Esophagus muscularis mucosa (tissue), 3 donors: ENCODE results near the gene MLLT3.

ENCODE experiments used
- POLR2AphosphoS5 ChIP-seq, 2 donors: sonication (generic); formaldehyde crosslinking; IDR thresholded peaks; one replicate each; pipeline ENCODE4 v1.6.1; 2017; ENCODE audit warnings: antibody characterized with exemption in 2 of 2
- TF ChIP-seq, protein P1 (sequence below), 3 experiments: fragments of 200-600 bp in 2 of 3; fragments of 450-650 bp in 1 of 3; sonication (generic) in 2 of 3; IDR thresholded peaks; one replicate each; pipeline ENCODE4 v1.5.1; 2017 to 2019; ENCODE audit warnings: antibody characterized with exemption in 3 of 3, mild to moderate bottlenecking in 2 of 3, moderate library complexity in 1 of 3

DNA sequence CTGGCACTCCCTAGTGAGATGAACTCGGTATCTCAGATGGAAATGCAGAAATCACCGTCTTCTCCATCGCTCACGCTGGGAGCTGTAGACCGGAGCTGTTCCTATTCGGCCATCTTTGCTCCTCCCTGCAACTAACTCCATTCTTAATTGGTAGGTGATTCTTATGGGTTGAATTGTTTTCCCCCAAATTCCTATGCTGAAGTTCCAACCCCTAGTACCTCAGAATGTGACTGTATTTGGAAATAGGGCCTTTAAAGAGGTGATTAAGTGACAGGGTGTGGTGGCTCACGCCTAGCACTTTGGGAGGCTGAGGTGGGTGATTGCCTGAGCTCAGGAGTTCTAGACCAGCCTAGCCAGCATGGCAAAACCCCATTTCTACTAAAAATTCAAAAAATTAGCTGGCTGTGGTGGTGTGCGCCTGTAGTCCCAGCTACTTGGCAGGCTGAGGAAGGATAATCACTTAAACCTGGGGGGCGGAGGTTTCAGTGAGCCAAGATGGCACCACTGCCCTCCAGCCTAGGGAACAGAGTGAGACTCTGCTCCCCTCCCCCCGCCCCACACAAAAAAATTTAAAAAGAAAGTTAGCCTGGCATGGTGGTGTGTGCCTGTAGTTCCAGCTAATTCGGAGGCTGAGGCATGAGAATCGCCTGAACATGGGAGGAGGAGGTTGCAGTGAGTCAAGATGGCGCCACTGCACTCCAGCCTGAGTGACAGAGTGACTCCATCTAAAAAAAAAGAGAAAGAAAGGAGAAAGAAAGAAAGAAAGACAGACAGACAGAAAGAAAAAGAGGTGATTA lies 36.6 kb upstream of the MLLT3 start:
- TF ChIP-seq, protein P1, sequence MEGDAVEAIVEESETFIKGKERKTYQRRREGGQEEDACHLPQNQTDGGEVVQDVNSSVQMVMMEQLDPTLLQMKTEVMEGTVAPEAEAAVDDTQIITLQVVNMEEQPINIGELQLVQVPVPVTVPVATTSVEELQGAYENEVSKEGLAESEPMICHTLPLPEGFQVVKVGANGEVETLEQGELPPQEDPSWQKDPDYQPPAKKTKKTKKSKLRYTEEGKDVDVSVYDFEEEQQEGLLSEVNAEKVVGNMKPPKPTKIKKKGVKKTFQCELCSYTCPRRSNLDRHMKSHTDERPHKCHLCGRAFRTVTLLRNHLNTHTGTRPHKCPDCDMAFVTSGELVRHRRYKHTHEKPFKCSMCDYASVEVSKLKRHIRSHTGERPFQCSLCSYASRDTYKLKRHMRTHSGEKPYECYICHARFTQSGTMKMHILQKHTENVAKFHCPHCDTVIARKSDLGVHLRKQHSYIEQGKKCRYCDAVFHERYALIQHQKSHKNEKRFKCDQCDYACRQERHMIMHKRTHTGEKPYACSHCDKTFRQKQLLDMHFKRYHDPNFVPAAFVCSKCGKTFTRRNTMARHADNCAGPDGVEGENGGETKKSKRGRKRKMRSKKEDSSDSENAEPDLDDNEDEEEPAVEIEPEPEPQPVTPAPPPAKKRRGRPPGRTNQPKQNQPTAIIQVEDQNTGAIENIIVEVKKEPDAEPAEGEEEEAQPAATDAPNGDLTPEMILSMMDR (IDR thresholded peaks at IDR 0.05) = no peak
- no peak for TF ChIP-seq POLR2AphosphoS5 (IDR thresholded peaks at IDR 0.05)
